ENCODE results near the gene CA5A. TPM values are rescaled to one million over a fixed set of nuclear protein-coding genes. Genes with fewer than 3 reads are reported as not detected.

CA5A gene
- total and polyA plus RNA-seq, 2 of the 13 experiments (the other 11 are each of a cell fraction or from before 2014, with no cell fraction given): 66.8 to 106 TPM

DNA sequence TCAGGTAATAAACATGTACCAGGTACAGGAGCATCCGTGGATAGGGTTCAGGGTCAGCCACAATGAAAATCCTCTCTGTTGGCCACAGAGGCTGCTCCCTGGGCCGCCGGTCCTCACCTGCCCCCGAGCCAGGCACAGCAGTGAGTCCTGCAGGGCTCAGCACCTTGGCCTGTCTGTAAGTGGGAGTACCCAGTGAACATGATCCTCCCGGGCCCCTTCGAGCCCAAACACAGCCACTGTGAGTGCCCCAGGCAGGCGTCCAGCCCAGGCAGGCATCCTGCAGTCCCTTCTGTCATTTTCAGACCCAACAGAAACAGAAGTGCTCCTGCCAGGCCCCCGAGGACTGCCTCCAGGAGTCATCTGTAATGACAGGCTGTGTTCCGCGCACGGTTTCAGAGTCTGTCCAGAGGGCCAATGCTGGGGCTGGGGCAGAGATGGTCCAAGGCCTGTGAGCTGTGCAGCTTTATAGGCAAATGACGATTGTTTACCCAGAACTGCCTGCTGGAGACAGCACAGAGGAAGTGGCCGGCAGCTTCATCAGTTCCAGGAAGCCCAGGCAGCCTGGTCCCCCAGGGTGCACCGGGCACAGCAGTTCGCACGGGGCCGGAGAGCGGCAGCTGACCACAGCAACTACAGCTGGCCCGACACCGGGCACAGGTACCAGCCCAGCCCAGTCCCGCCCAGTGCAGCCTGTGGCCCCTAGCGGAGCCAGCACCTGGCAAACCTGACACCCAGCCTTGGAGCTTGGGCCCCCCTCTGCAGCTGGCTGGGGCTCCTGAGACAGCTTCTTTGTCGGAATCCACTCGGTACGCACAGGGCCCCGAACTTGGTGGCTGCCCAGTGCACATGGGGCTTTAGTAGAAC lies 80.2 kb downstream of the CA5A start (continued):
- TF ChIP-seq, protein P1, sequence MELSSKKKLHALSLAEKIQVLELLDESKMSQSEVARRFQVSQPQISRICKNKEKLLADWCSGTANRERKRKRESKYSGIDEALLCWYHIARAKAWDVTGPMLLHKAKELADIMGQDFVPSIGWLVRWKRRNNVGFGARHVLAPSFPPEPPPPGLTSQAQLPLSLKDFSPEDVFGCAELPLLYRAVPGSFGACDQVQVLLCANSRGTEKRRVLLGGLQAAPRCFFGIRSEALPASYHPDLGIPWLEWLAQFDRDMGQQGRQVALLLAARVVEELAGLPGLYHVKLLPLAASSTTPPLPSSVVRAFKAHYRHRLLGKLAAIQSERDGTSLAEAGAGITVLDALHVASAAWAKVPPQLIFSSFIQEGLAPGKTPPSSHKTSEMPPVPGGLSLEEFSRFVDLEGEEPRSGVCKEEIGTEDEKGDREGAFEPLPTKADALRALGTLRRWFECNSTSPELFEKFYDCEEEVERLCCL (CRISPR knock-in tag; IDR thresholded peaks at IDR 0.05; ENCODE audit: borderline replicate concordance): no peak
- TF ChIP-seq ZNF224 (CRISPR knock-in tag; IDR thresholded peaks at IDR 0.05): no peak
- TF ChIP-seq MTF1 (CRISPR knock-in tag; IDR thresholded peaks at IDR 0.05): peak; percentile 44; the same call in 1 of the 2 replicates
- TF ChIP-seq ZNF367 (CRISPR knock-in tag; IDR thresholded peaks at IDR 0.05; ENCODE audit: borderline replicate concordance): no peak; the same call in 1 of the 2 replicates
- TF ChIP-seq GATAD2A (CRISPR knock-in tag; IDR thresholded peaks at IDR 0.05): peak; percentile 84
- TF ChIP-seq FOXO1 (CRISPR knock-in tag; IDR thresholded peaks at IDR 0.05): peak; percentile 84; the same call in 1 of the 2 replicates
- TF ChIP-seq FOSL1 (CRISPR knock-in tag; IDR thresholded peaks at IDR 0.05; ENCODE audit: borderline replicate concordance): no peak
- TF ChIP-seq, protein P2, sequence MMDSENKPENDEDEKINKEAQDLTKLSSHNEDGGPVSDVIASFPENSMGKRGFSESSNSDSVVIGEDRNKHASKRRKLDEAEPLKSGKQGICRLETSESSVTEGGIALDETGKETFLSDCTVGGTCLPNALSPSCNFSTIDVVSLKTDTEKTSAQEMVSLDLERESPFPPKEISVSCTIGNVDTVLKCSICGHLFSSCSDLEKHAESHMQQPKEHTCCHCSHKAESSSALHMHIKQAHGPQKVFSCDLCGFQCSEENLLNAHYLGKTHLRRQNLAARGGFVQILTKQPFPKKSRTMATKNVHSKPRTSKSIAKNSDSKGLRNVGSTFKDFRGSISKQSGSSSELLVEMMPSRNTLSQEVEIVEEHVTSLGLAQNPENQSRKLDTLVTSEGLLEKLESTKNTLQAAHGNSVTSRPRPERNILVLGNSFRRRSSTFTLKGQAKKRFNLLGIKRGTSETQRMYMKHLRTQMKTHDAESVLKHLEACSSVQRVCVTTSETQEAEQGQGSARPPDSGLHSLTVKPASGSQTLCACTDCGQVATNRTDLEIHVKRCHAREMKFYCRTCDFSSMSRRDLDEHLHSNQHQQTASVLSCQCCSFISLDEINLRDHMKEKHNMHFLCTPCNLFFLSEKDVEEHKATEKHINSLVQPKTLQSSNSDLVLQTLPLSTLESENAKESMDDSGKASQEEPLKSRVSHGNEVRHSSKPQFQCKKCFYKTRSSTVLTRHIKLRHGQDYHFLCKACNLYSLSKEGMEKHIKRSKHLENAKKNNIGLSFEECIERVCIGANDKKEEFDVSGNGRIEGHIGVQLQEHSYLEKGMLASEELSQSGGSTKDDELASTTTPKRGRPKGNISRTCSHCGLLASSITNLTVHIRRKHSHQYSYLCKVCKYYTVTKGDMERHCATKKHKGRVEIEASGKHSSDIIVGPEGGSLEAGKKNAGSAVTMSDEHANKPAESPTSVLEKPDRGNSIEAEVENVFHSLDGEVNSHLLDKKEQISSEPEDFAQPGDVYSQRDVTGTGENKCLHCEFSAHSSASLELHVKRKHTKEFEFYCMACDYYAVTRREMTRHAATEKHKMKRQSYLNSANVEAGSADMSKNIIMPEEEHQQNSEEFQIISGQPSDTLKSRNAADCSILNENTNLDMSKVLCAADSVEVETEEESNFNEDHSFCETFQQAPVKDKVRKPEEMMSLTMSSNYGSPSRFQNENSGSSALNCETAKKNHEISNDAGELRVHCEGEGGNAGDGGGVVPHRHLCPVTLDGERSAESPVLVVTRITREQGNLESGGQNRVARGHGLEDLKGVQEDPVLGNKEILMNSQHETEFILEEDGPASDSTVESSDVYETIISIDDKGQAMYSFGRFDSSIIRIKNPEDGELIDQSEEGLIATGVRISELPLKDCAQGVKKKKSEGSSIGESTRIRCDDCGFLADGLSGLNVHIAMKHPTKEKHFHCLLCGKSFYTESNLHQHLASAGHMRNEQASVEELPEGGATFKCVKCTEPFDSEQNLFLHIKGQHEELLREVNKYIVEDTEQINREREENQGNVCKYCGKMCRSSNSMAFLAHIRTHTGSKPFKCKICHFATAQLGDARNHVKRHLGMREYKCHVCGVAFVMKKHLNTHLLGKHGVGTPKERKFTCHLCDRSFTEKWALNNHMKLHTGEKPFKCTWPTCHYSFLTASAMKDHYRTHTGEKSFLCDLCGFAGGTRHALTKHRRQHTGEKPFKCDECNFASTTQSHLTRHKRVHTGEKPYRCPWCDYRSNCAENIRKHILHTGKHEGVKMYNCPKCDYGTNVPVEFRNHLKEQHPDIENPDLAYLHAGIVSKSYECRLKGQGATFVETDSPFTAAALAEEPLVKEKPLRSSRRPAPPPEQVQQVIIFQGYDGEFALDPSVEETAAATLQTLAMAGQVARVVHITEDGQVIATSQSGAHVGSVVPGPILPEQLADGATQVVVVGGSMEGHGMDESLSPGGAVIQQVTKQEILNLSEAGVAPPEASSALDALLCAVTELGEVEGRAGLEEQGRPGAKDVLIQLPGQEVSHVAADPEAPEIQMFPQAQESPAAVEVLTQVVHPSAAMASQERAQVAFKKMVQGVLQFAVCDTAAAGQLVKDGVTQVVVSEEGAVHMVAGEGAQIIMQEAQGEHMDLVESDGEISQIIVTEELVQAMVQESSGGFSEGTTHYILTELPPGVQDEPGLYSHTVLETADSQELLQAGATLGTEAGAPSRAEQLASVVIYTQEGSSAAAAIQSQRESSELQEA (CRISPR knock-in tag; IDR thresholded peaks at IDR 0.05; ENCODE audit: not compliant biosample characterization): peak; percentile 2
- TF ChIP-seq GTF2F1 (IDR thresholded peaks at IDR 0.05; ENCODE audit: low read length): no peak
- no peak for TF ChIP-seq NFRKB (IDR thresholded peaks at IDR 0.05)
- no peak for TF ChIP-seq TBX3 (IDR thresholded peaks at IDR 0.05; ENCODE audit: borderline replicate concordance)
- no peak for TF ChIP-seq TCF7 (IDR thresholded peaks at IDR 0.05; ENCODE audit: low read depth)
- TF ChIP-seq, protein P3, sequence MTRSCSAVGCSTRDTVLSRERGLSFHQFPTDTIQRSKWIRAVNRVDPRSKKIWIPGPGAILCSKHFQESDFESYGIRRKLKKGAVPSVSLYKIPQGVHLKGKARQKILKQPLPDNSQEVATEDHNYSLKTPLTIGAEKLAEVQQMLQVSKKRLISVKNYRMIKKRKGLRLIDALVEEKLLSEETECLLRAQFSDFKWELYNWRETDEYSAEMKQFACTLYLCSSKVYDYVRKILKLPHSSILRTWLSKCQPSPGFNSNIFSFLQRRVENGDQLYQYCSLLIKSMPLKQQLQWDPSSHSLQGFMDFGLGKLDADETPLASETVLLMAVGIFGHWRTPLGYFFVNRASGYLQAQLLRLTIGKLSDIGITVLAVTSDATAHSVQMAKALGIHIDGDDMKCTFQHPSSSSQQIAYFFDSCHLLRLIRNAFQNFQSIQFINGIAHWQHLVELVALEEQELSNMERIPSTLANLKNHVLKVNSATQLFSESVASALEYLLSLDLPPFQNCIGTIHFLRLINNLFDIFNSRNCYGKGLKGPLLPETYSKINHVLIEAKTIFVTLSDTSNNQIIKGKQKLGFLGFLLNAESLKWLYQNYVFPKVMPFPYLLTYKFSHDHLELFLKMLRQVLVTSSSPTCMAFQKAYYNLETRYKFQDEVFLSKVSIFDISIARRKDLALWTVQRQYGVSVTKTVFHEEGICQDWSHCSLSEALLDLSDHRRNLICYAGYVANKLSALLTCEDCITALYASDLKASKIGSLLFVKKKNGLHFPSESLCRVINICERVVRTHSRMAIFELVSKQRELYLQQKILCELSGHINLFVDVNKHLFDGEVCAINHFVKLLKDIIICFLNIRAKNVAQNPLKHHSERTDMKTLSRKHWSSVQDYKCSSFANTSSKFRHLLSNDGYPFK (CRISPR knock-in tag; IDR thresholded peaks at IDR 0.05; ENCODE audit: borderline replicate concordance): no peak
- TF ChIP-seq CBX5 (CRISPR knock-in tag; IDR thresholded peaks at IDR 0.05; ENCODE audit: borderline replicate concordance): peak; percentile 24; the same call in 1 of the 2 replicates
- TF ChIP-seq, protein P4, sequence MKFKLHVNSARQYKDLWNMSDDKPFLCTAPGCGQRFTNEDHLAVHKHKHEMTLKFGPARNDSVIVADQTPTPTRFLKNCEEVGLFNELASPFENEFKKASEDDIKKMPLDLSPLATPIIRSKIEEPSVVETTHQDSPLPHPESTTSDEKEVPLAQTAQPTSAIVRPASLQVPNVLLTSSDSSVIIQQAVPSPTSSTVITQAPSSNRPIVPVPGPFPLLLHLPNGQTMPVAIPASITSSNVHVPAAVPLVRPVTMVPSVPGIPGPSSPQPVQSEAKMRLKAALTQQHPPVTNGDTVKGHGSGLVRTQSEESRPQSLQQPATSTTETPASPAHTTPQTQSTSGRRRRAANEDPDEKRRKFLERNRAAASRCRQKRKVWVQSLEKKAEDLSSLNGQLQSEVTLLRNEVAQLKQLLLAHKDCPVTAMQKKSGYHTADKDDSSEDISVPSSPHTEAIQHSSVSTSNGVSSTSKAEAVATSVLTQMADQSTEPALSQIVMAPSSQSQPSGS (CRISPR knock-in tag; IDR thresholded peaks at IDR 0.05): no peak
